ENCODE data around the gene FAM20A. TPM values are rescaled to one million over a fixed set of nuclear protein-coding genes. Genes with fewer than 3 reads are reported as not detected.

FAM20A gene
- total RNA-seq, 4 donors from 2014 or later, result 0.80 to 3.1 (median 1.4) TPM

Other genes with a start within 250 kb of the FAM20A start
- gene WIPI1, start 143.9 kb downstream of the FAM20A start, total RNA-seq, result 100 to 1,000 TPM in 2 of 4 donors, 10 to 100 TPM in 2; 79.1 to 182 (median 92.0) TPM
- gene PRKAR1A, start 88.9 kb downstream of the FAM20A start, total RNA-seq, result 100 to 1,000 TPM; 271 to 656 (median 557) TPM

Measured in gastrocnemius medialis (tissue), 4 donors.